ENCODE measurements around the gene ALK.

ALK gene

GRCh38 chr2:29382486-29382885, 538.9 kb downstream of the ALK start:
- no peak for DNase-seq (ENCODE audit: low spot score)
- TF ChIP-seq CTCF (IDR thresholded peaks at IDR 0.05; ENCODE audit: extremely low read depth, missing control alignments) = no peak

- DNase-seq (ENCODE audit: low spot score) = no peak
- TF ChIP-seq CTCF (IDR thresholded peaks at IDR 0.05; ENCODE audit: extremely low read depth, missing control alignments) = no peak
Observed at GRCh38 chr2:29377788-29378187, 543.6 kb downstream of the ALK start.

DNA sequence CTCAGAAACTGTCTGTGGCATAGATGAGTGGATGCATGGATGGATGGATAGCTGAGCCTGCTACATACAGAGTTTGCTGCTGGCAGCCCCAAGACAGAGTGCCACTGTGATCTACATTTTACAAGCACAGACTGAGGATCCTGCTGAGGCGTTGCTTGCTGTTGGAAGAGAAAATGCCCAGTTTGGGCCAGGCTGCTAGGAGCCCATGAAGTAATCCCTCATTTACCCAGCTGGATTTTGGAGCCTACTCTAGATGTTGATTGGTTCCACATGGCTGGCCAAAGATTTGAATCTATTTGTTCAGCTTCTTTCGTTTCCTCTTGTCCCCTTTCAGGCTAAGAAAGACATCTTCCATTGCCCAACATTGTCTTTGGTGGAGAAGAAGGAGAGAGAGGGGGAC, 544.8 kb downstream of the ALK start:
- DNase-seq (ENCODE audit: low spot score) = no peak
- no peak for TF ChIP-seq CTCF (IDR thresholded peaks at IDR 0.05; ENCODE audit: extremely low read depth, missing control alignments)

DNA sequence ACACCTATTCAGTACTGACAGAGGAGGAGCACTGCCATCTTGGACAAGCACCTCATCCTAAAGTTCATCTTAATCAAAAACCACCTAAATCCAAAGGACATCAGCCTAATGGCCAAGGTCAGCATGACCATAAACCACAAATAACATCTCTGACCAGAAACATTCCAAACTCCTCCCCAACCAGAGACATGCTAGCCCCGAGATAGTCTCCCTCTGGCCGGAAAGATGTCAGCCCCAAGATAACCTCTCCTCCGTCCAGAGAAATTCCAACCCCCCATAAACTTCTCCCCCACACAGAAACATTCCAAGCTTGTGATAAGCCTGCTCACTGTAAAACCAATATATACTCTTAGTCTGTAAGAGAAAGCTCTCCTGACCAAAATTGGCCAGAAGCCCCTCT, 545.5 kb downstream of the ALK start:
- DNase-seq (ENCODE audit: low spot score) = no peak
- TF ChIP-seq CTCF (IDR thresholded peaks at IDR 0.05; ENCODE audit: extremely low read depth, missing control alignments) = no peak

DNA sequence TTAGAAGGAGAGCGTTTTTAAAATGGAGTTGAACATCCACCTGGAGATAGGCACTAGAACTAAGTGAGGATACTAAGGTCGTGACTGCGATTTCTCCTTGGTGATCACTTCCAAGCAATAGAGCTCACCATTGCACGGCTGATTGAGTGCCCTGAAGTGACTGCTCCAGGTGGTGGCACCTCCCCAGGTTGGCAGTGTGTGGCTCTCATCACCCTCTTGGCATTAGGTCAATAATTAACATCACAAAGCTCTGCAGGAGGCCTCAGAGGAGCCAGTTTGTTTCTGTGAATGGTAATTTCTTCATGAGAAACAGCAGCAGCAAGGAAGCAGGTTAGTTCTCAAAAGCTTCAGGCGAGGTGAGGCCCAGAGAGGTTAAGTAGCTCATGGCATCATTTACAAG, 546.6 kb downstream of the ALK start:
- no peak for TF ChIP-seq CTCF (IDR thresholded peaks at IDR 0.05; ENCODE audit: extremely low read depth, missing control alignments)
- DNase-seq (ENCODE audit: low spot score) = no peak

DNA sequence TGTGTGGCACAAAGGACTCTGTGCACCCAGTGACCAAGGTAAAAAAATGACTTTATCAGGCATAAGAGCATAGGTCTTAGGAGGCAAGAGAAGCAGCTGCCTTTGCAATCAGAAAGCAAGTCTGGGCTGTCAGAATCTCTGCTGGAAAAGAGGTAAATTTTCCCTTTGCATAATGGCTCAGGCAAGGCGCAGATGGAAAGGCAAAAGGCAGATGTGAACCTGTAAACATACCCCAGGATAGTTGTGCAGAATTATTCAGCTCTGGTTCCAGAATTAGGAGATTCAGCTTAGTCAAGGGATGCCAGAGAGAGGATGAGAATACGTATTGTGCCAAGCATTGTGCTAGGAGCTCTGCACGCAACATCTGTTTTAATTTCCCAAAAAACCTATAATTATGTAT, 547.5 kb downstream of the ALK start:
- no peak for DNase-seq (ENCODE audit: low spot score)
- no peak for TF ChIP-seq CTCF (IDR thresholded peaks at IDR 0.05; ENCODE audit: extremely low read depth, missing control alignments)

DNA sequence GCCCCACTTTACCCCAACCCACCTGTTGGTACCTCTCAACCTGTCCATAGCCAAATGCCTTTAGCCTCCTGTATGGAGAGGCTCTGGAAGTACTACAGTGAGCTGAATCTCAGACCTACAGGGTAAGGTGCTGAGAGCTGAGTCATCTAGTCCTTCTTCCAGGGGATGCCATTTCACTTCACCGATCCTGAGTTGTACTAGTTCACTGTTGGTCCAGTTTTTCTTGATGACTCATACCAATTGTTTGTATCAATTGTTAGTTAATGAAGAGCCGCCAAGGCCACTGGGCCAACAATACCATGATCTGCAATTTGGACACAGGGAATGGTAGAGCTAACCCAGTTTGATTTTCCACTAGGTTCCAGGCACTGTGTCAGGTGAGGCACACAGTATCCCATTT, 549.2 kb downstream of the ALK start:
- no peak for TF ChIP-seq CTCF (IDR thresholded peaks at IDR 0.05; ENCODE audit: extremely low read depth, missing control alignments)
- DNase-seq (ENCODE audit: low spot score) = no peak

All from GM20000 (cell line).